Measurements from ENCODE around the gene CPVL. TPM values are rescaled to one million over a fixed set of nuclear protein-coding genes. Genes with fewer than 3 reads are reported as not detected.

Gene CPVL
- total RNA-seq, 1 experiment from 2014 or later: 1.1 TPM

DNA sequence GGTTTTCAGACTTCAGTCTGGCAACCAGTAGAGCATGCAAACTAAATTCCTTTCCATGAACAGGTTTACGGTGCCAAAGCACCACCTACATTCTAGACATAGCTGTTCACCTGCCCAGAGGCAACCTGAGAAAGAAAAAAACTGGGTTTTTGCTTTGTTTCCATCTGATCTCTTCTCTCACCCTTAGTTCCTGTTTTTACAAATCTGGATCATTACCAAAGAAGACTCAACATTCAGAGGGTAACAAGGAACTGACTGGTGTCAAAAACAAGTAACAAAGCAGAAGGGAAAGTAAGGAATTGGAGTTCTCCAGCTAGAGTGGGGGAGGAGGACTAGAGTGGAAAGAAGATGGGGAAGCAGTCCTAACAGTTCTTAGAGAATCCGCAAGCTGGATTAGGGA, 36.4 kb downstream of the CPVL start:
- Histone ChIP-seq H3K36me3 (ENCODE audit: control insufficient read depth, insufficient read depth, low read length) (no peaks in the 10 kb centered on the region), H3K27me3 (ENCODE audit: control insufficient read depth, insufficient read depth, low read length) (peaks cover 12% of the 10 kb centered on the region), H3K4me1 (ENCODE audit: control insufficient read depth, insufficient read depth, low read length) (no peaks in the 10 kb centered on the region), H3K27ac (ENCODE audit: low read length) (no peak overlapping the region), H3K9me3 (ENCODE audit: control insufficient read depth, insufficient read depth, low read depth, low read length) (no peaks in the 10 kb centered on the region), H3K4me3 (ENCODE audit: low read depth in 2 of 2, low read length in 2 of 2) (no peak overlapping the region)
- BruUV-seq (replicated peaks): no TSS peak
- ChIA-PET CTCF (no interaction called here), POLR2A (no interaction called here)
- ATAC-seq (no peak), DNase-seq (ENCODE audit: low read depth, low spot score) (no peak)
- in situ Hi-C loops (cut with HindIII; ENCODE audit: low pct_unique_long_range_greater_than_20kb, low sequenced_read_pairs) (no loop called here), intact Hi-C loops (cut with micrococcal nuclease; ENCODE audit: unreplicated experiment) (no loop called here)
- TF ChIP-seq, protein P1, sequence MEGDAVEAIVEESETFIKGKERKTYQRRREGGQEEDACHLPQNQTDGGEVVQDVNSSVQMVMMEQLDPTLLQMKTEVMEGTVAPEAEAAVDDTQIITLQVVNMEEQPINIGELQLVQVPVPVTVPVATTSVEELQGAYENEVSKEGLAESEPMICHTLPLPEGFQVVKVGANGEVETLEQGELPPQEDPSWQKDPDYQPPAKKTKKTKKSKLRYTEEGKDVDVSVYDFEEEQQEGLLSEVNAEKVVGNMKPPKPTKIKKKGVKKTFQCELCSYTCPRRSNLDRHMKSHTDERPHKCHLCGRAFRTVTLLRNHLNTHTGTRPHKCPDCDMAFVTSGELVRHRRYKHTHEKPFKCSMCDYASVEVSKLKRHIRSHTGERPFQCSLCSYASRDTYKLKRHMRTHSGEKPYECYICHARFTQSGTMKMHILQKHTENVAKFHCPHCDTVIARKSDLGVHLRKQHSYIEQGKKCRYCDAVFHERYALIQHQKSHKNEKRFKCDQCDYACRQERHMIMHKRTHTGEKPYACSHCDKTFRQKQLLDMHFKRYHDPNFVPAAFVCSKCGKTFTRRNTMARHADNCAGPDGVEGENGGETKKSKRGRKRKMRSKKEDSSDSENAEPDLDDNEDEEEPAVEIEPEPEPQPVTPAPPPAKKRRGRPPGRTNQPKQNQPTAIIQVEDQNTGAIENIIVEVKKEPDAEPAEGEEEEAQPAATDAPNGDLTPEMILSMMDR (IDR thresholded peaks at IDR 0.05): no peak
- TF ChIP-seq POLR2AphosphoS5 (IDR thresholded peaks at IDR 0.05; ENCODE audit: low read depth, low read length): no peak
- TF ChIP-seq, protein P2, sequence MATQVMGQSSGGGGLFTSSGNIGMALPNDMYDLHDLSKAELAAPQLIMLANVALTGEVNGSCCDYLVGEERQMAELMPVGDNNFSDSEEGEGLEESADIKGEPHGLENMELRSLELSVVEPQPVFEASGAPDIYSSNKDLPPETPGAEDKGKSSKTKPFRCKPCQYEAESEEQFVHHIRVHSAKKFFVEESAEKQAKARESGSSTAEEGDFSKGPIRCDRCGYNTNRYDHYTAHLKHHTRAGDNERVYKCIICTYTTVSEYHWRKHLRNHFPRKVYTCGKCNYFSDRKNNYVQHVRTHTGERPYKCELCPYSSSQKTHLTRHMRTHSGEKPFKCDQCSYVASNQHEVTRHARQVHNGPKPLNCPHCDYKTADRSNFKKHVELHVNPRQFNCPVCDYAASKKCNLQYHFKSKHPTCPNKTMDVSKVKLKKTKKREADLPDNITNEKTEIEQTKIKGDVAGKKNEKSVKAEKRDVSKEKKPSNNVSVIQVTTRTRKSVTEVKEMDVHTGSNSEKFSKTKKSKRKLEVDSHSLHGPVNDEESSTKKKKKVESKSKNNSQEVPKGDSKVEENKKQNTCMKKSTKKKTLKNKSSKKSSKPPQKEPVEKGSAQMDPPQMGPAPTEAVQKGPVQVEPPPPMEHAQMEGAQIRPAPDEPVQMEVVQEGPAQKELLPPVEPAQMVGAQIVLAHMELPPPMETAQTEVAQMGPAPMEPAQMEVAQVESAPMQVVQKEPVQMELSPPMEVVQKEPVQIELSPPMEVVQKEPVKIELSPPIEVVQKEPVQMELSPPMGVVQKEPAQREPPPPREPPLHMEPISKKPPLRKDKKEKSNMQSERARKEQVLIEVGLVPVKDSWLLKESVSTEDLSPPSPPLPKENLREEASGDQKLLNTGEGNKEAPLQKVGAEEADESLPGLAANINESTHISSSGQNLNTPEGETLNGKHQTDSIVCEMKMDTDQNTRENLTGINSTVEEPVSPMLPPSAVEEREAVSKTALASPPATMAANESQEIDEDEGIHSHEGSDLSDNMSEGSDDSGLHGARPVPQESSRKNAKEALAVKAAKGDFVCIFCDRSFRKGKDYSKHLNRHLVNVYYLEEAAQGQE (IDR thresholded peaks at IDR 0.05; ENCODE audit: insufficient read depth in 1 of 2, low read depth in 2 of 2, low read length in 1 of 2): no peak
- no peak for TF ChIP-seq TCF7L2 (IDR thresholded peaks at IDR 0.05; ENCODE audit: low read depth, low read length)
- TF ChIP-seq SIN3A (IDR thresholded peaks at IDR 0.05; ENCODE audit: borderline replicate concordance, insufficient read depth, low read depth, low read length): no peak

DNA sequence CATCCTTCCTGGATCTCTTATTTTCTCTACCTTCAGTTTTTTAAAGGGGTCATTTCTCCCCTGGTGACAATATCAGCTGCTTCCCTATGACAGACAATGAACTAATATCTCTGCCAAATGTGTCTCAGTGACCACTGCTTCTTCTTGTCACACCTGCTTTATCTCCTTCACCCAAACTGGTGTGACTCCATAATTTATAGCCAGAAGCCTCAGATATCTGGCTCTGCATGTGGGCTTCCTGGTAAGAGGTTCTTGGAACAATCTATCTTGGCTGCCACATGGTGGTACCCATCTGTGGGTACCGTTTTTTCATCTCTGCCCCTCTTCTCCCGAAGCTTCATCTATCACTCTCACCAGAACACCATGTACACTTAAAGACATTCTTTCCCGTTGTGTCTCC, 37.0 kb downstream of the CPVL start:
- Histone ChIP-seq H3K4me1 (ENCODE audit: control insufficient read depth, insufficient read depth, low read length) (no peaks in the 10 kb centered on the region), H3K36me3 (ENCODE audit: control insufficient read depth, insufficient read depth, low read length) (no peaks in the 10 kb centered on the region), H3K4me3 (ENCODE audit: low read depth in 2 of 2, low read length in 2 of 2) (no peak overlapping the region), H3K27me3 (ENCODE audit: control insufficient read depth, insufficient read depth, low read length) (peaks cover 12% of the 10 kb centered on the region), H3K9me3 (ENCODE audit: control insufficient read depth, insufficient read depth, low read depth, low read length) (no peaks in the 10 kb centered on the region), H3K27ac (ENCODE audit: low read length) (no peak overlapping the region)
- DNase-seq (ENCODE audit: low read depth, low spot score) (no peak), ATAC-seq (no peak)
- ChIA-PET POLR2A (no interaction called here), CTCF (no interaction called here)
- TF ChIP-seq POLR2AphosphoS5 (IDR thresholded peaks at IDR 0.05; ENCODE audit: low read depth, low read length) (no peak), SIN3A (IDR thresholded peaks at IDR 0.05; ENCODE audit: borderline replicate concordance, insufficient read depth, low read depth, low read length) (no peak), TCF7L2 (IDR thresholded peaks at IDR 0.05; ENCODE audit: low read depth, low read length) (no peak)
- TF ChIP-seq, protein P2 (IDR thresholded peaks at IDR 0.05; ENCODE audit: insufficient read depth in 1 of 2, low read depth in 2 of 2, low read length in 1 of 2): no peak
- TF ChIP-seq, protein P1 (IDR thresholded peaks at IDR 0.05): no peak
- no TSS peak for BruUV-seq (replicated peaks)
- intact Hi-C loops (cut with micrococcal nuclease; ENCODE audit: unreplicated experiment): no loop called here
- in situ Hi-C loops (cut with HindIII; ENCODE audit: low pct_unique_long_range_greater_than_20kb, low sequenced_read_pairs): no loop called here

Data from Panc1 (cell line).